Activated CD8-positive, alpha-beta memory T cell treated with anti-CD3 and anti-CD28 coated beads for 4 hours (primary cell): Measurements from ENCODE around the gene AOX1.
A peak's percentile ranks its signal among the peaks of the same experiment; 100 is the strongest.
"Not testable (repeated sequence)": the region's sequence is repeated elsewhere in the genome, so short reads cannot be mapped to it uniquely, and the experiment has no call there.

Source experiments
- DNase-seq, 2 donors: peaks; one replicate each; pipeline ENCODE4 v3.0.0-alpha.2; 2020; ENCODE audit warnings: low read depth in 2 of 2

Gene AOX1

GRCh38 chr2:200585730-200586643 lies at the start of gene AOX1:
TSS of gene AOX1 (plus strand) at chr2:200586014. CDS start at chr2:200586109, 95 bp downstream.
- DNase-seq: peak in 1 of 2 donors; percentile 1

GRCh38 chr2:200538139-200538538 lies 47.7 kb upstream of the AOX1 start:
- DNase-seq: no peak

GRCh38 chr2:200540793-200541192 lies 45.0 kb upstream of the AOX1 start:
- DNase-seq: no peak

- not testable (repeated sequence) for DNase-seq
These were observed 19.2 kb upstream of the AOX1 start for GRCh38 chr2:200566596-200566995.

- DNase-seq: no peak
These were observed 17.9 kb upstream of the AOX1 start for GRCh38 chr2:200567932-200568331.

- no peak for DNase-seq
These were observed 9.9 kb upstream of the AOX1 start for GRCh38 chr2:200575957-200576356.

- no peak for DNase-seq
These were observed 8.8 kb upstream of the AOX1 start for GRCh38 chr2:200577027-200577426.

- no peak for DNase-seq
These were observed 7.0 kb upstream of the AOX1 start for GRCh38 chr2:200578778-200579177.

- DNase-seq: no peak
These were observed 1.2 kb upstream of the AOX1 start for GRCh38 chr2:200584639-200585038.

- DNase-seq: no peak
These were observed 479 bp upstream of the AOX1 start for GRCh38 chr2:200585340-200585729.

- no peak for DNase-seq
These were observed 796 bp downstream of the AOX1 start for GRCh38 chr2:200586644-200586975.

GRCh38 chr2:200587007-200587616 lies 1.3 kb downstream of the AOX1 start:
- DNase-seq: no peak

- no peak for DNase-seq
These were observed 2.4 kb downstream of the AOX1 start for GRCh38 chr2:200588076-200588678.

GRCh38 chr2:200590090-200590489 lies 4.3 kb downstream of the AOX1 start:
- no peak for DNase-seq

- DNase-seq: no peak
These were observed 5.5 kb downstream of the AOX1 start for GRCh38 chr2:200591308-200591707.

GRCh38 chr2:200592406-200593075 lies 6.7 kb downstream of the AOX1 start:
- DNase-seq: no peak

GRCh38 chr2:200593905-200594304 lies 8.1 kb downstream of the AOX1 start:
- DNase-seq: no peak

GRCh38 chr2:200595913-200596312 lies 10.1 kb downstream of the AOX1 start:
- DNase-seq: no peak

GRCh38 chr2:200596774-200597570 lies 11.2 kb downstream of the AOX1 start:
- no peak for DNase-seq

GRCh38 chr2:200599206-200599605 lies 13.4 kb downstream of the AOX1 start:
- DNase-seq: no peak

- no peak for DNase-seq
These were observed 14.9 kb downstream of the AOX1 start for GRCh38 chr2:200600549-200601225.
